Omental fat pad (tissue), 4 donors: ENCODE data around the gene CNOT3. TPM values are rescaled to one million over a fixed set of nuclear protein-coding genes. Genes with fewer than 3 reads are reported as not detected.
"Not testable (repeated sequence)": the region's sequence is repeated elsewhere in the genome, so short reads cannot be mapped to it uniquely, and the experiment has no call there.

Source experiments
- ATAC-seq: fragments of 150-250 bp; one replicate; pipeline ENCODE4 v1.9.1; 2016; ENCODE audit warnings: mild to moderate bottlenecking, moderate library complexity; ENCODE audit not compliant: low FRiP score
- DNase-seq: peaks from one replicate; pipeline ENCODE4 v3.0.0-alpha.2; 2019; ENCODE audit warnings: low spot score
- CTCF ChIP-seq, 3 donors: fragments of 450-650 bp; IDR thresholded peaks; one replicate each; pipeline ENCODE4 v1.5.1; 2016 to 2017; ENCODE audit warnings: antibody characterized with exemption in 3 of 3, mild to moderate bottlenecking in 3 of 3, moderate library complexity in 2 of 3
- total RNA-seq, 4 donors: library from RNA; depleted of rRNA; stranded (reverse); fragments of >200 nt; gene quantifications; one replicate each; pipeline ENCODE4 v1.1.0, GENCODE V29; 2016

The CNOT3 gene
- total RNA-seq, 4 donors from 2014 or later: 13.4 to 24.4 (median 19.0) TPM

GRCh38 chr19:54189735-54190502 is 52.4 kb downstream of the CNOT3 start:
- ATAC-seq (peak; percentile 80), DNase-seq (peak; percentile 99)
- TF ChIP-seq CTCF (IDR thresholded peaks at IDR 0.05): no peak

GRCh38 chr19:54190503-54191010 is 53.0 kb downstream of the CNOT3 start:
- TF ChIP-seq CTCF (IDR thresholded peaks at IDR 0.05): no peak

GRCh38 chr19:54191011-54191810 is 53.6 kb downstream of the CNOT3 start, which contains the start of gene TSEN34:
TSEN34 (plus strand) TSS chr19:54191308; CDS start chr19:54191365, 57 bp downstream.
- peak; percentile 62 for DNase-seq
- TF ChIP-seq CTCF (IDR thresholded peaks at IDR 0.05): no peak
- ATAC-seq: peak; percentile 37

More at GRCh38 chr19:54190503-54191010, 53.0 kb downstream of the CNOT3 start:
- DNase-seq: peak; percentile 96
- peak; percentile 74 for ATAC-seq

- no peak for TF ChIP-seq CTCF (IDR thresholded peaks at IDR 0.05)
- ATAC-seq: no peak
- no peak for DNase-seq
Observed at GRCh38 chr19:54191811-54192453, 54.4 kb downstream of the CNOT3 start.

GRCh38 chr19:54193011-54193410 is 55.4 kb downstream of the CNOT3 start:
- no peak for DNase-seq
- no peak for ATAC-seq
- TF ChIP-seq CTCF (IDR thresholded peaks at IDR 0.05): no peak

- DNase-seq, ATAC-seq: not testable (repeated sequence)
Observed at GRCh38 chr19:54194463-54194862, 56.9 kb downstream of the CNOT3 start.

- no peak for TF ChIP-seq CTCF (IDR thresholded peaks at IDR 0.05)
- ATAC-seq: no peak
- DNase-seq: no peak
Observed at GRCh38 chr19:54196536-54196935, 59.0 kb downstream of the CNOT3 start.
